ENCODE measurements around the gene ARHGEF9.

Gene ARHGEF9

DNA sequence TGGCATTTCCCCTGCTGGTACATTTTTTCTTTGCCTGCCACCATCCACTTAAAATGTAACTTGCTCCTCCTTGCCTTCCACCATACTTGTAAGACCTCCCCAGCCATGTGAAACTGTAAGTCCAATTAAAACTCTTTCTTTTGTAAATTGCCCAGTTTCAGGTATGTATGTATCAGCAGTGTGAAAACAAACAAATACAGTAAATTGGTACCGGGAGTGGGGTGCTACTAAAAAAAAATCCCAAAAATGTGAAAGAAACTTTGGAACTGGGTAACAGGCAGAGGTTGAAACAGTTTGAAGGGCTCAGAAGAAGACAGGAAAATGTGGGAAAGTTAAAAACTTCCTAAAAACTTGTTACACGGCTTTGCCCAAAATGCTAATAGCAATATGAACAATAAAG lies 16.3 kb downstream of the ARHGEF9 start:
- Histone ChIP-seq H3K4me1 (ENCODE audit: control insufficient read depth, insufficient read depth, low read length) (no peaks in the 10 kb centered on the region), H3K9ac (ENCODE audit: low read length) (no peak overlapping the region), H3K4me3 (ENCODE audit: low read depth, low read length) (no peak overlapping the region), H3K27me3 (ENCODE audit: control insufficient read depth, insufficient read depth, low read length) (no peaks in the 10 kb centered on the region), H3K27ac (ENCODE audit: low read depth, low read length) (no peak overlapping the region), H3K9me3 (ENCODE audit: control insufficient read depth, insufficient read depth, low read depth, low read length) (peaks cover 49% of the 10 kb centered on the region), H3K36me3 (ENCODE audit: control insufficient read depth, insufficient read depth, low read length) (no peaks in the 10 kb centered on the region)

DNA sequence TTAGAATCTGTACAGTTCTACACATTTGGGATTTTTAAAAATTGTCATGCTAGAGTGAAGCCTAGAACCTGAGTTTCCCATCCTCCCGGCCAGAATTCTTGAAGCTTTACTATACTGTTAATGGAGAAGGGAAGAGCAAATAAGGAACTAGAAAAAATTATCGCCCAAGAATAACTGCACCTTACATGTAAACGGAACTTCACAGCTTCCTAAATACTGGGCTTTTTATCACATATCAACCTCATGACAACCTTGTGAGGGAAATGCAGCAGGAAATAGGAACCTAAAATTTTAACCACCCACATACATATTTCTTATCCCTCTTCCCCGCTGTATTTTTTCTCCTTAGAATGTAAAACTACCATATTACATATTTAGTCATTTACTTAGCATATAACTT lies 19.3 kb downstream of the ARHGEF9 start:
- no peaks in the 10 kb centered on the region for H3K36me3 ChIP-seq (ENCODE audit: control insufficient read depth, insufficient read depth, low read length)
- no peak overlapping the region for H3K4me3 ChIP-seq (ENCODE audit: low read depth, low read length)
- H3K9ac ChIP-seq (ENCODE audit: low read length), result no peak overlapping the region
- no peaks in the 10 kb centered on the region for H3K4me1 ChIP-seq (ENCODE audit: control insufficient read depth, insufficient read depth, low read length)
- H3K27ac ChIP-seq (ENCODE audit: low read depth, low read length), result no peak overlapping the region
- H3K27me3 ChIP-seq (ENCODE audit: control insufficient read depth, insufficient read depth, low read length), result no peaks in the 10 kb centered on the region
- H3K9me3 ChIP-seq (ENCODE audit: control insufficient read depth, insufficient read depth, low read depth, low read length), result peaks cover 20% of the 10 kb centered on the region

DNA sequence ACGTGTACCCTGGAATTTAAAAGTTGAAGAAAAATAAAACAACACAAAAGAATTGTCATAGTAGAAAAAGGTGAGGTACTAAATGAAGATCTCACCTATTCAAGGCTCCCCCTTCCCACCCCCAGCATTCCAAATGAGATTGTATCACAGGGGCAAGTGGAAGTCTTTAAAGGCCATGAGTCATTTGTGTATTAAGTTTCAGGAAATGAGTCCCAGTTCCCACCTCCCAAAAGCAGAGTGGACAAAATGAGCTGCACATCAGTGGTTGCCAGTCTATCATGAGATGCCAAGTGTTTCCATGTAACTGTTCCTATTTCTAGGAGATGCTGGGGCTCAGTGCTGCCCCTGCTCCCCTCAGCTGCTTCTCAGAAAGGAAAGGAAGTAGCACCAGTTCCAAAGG lies 20.1 kb downstream of the ARHGEF9 start:
- H3K9me3 ChIP-seq (ENCODE audit: control insufficient read depth, insufficient read depth, low read depth, low read length), result peaks cover 16% of the 10 kb centered on the region
- H3K27me3 ChIP-seq (ENCODE audit: control insufficient read depth, insufficient read depth, low read length), result no peaks in the 10 kb centered on the region
- no peaks in the 10 kb centered on the region for H3K36me3 ChIP-seq (ENCODE audit: control insufficient read depth, insufficient read depth, low read length)
- H3K9ac ChIP-seq (ENCODE audit: low read length), result no peak overlapping the region
- H3K4me3 ChIP-seq (ENCODE audit: low read depth, low read length), result no peak overlapping the region
- H3K27ac ChIP-seq (ENCODE audit: low read depth, low read length), result no peak overlapping the region
- H3K4me1 ChIP-seq (ENCODE audit: control insufficient read depth, insufficient read depth, low read length), result no peaks in the 10 kb centered on the region

DNA sequence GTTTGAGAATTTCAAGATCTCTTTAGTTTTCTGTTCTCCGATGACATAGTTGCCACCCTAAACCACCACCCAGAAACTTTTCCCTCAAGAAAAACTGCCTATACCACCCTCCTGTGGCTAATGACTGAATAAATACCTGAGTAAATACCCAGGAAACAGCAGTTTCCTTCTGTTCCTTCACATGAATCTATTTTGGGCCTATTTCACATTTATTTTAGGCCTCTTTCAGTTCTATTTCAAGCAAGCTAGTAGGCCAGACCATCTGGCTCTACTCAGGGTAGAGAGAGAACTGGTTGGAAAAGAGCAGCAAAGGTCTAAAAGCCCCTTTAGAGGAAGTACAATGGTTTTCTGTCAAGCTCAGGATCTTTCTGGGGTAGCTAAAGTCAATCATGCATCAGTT lies 23.4 kb downstream of the ARHGEF9 start:
- no peaks in the 10 kb centered on the region for H3K36me3 ChIP-seq (ENCODE audit: control insufficient read depth, insufficient read depth, low read length)
- no peak overlapping the region for H3K4me3 ChIP-seq (ENCODE audit: low read depth, low read length)
- no peaks in the 10 kb centered on the region; the same call in 1 of the 2 replicates for H3K9me3 ChIP-seq (ENCODE audit: control insufficient read depth, insufficient read depth, low read depth, low read length)
- no peaks in the 10 kb centered on the region for H3K27me3 ChIP-seq (ENCODE audit: control insufficient read depth, insufficient read depth, low read length)
- no peaks in the 10 kb centered on the region for H3K4me1 ChIP-seq (ENCODE audit: control insufficient read depth, insufficient read depth, low read length)
- H3K9ac ChIP-seq (ENCODE audit: low read length), result no peak overlapping the region
- no peak overlapping the region for H3K27ac ChIP-seq (ENCODE audit: low read depth, low read length)

DNA sequence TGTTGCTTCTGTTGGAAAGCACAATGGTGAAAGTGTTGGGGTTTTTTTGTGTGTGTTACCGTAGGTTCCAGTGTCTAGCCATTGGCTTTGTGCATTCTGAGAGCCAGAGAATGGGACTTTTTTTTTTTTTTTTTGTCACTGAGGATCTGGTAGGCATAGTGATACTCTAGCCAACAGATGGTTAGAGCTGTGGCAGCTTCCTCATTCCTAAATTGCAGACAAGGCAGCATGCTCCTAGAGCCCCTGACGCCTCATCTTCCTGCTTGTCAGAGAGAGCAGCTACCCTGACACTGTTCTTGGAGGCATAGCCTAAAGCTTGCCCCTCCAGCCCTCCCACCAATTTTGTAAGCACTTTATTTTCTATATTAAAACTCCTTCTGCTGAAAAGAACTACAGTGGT lies 27.0 kb downstream of the ARHGEF9 start:
- H3K4me1 ChIP-seq (ENCODE audit: control insufficient read depth, insufficient read depth, low read length), result no peaks in the 10 kb centered on the region
- H3K36me3 ChIP-seq (ENCODE audit: control insufficient read depth, insufficient read depth, low read length), result no peaks in the 10 kb centered on the region
- H3K9me3 ChIP-seq (ENCODE audit: control insufficient read depth, insufficient read depth, low read depth, low read length), result no peaks in the 10 kb centered on the region; the same call in 1 of the 2 replicates
- no peak overlapping the region for H3K4me3 ChIP-seq (ENCODE audit: low read depth, low read length)
- no peaks in the 10 kb centered on the region for H3K27me3 ChIP-seq (ENCODE audit: control insufficient read depth, insufficient read depth, low read length)
- no peak overlapping the region for H3K9ac ChIP-seq (ENCODE audit: low read length)
- no peak overlapping the region for H3K27ac ChIP-seq (ENCODE audit: low read depth, low read length)

DNA sequence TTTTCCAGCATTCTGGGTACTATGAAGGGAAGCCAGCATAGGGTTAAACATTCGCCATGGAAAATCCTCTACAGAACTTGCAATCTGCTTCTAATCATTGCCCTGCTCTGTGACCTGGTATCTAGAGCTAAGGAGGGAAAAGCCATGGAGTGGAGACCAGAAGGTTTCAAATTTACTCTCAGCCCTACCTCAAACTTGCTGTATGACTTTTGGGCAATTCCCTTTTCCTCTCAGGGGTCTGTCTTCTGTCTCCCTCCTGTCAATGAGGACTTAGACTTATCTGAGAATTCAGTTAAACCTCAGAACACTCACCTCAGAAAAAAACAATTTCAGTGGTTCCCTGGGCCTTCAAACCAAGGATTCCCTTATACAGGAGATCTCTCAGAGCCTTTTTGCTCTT lies 29.1 kb downstream of the ARHGEF9 start:
- no peaks in the 10 kb centered on the region for H3K36me3 ChIP-seq (ENCODE audit: control insufficient read depth, insufficient read depth, low read length)
- H3K27me3 ChIP-seq (ENCODE audit: control insufficient read depth, insufficient read depth, low read length), result no peaks in the 10 kb centered on the region
- H3K9ac ChIP-seq (ENCODE audit: low read length), result no peak overlapping the region
- peak overlapping the region; percentile 51 for H3K4me3 ChIP-seq (ENCODE audit: low read depth, low read length)
- H3K27ac ChIP-seq (ENCODE audit: low read depth, low read length), result no peak overlapping the region
- no peaks in the 10 kb centered on the region; the same call in 1 of the 2 replicates for H3K9me3 ChIP-seq (ENCODE audit: control insufficient read depth, insufficient read depth, low read depth, low read length)
- peaks cover 14% of the 10 kb centered on the region for H3K4me1 ChIP-seq (ENCODE audit: control insufficient read depth, insufficient read depth, low read length)

DNA sequence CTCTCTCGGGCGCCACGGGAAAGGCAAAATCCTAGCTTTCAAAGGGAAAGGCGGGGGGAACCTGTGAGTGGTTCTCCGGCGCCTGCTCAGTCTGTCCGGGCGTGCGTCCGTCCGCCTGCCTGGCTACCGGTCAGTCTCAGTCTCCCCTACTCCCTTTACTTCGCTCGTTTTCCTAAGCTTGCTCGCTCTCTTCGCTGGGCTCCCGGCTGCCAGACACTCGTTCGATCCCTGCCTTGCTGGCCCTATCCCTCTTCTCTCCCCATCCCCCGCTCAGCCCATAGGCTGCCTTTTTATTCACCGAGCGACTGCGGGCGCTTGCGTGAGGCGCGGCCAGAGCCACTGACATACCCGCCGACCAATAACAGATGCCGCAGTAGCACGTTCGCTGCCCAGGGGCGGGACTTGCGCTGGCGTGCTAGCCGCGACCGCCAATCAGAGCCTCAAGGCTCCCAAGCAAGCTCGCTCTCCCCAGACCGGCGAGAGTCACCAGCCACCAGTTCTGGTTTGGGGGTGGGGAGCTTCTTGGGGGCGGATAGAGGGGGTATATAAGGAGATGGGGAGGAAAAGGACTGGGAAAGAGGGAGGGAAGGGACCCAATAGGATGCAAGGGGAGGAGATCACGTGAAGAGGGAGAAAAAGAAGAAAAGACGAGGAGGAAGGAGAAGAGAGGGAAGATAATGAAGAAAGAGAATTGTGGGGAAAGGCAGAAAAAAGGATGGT lies 30.0 kb downstream of the ARHGEF9 start:
- peak overlapping the region; percentile 79; the same call in 1 of the 2 replicates for H3K27ac ChIP-seq (ENCODE audit: low read depth, low read length)
- H3K4me3 ChIP-seq (ENCODE audit: low read depth, low read length), result peak overlapping the region; percentile 93
- H3K27me3 ChIP-seq (ENCODE audit: control insufficient read depth, insufficient read depth, low read length), result no peaks in the 10 kb centered on the region
- no peaks in the 10 kb centered on the region for H3K36me3 ChIP-seq (ENCODE audit: control insufficient read depth, insufficient read depth, low read length)
- H3K9me3 ChIP-seq (ENCODE audit: control insufficient read depth, insufficient read depth, low read depth, low read length), result no peaks in the 10 kb centered on the region; the same call in 1 of the 2 replicates
- H3K9ac ChIP-seq (ENCODE audit: low read length), result peak overlapping the region; percentile 87
- H3K4me1 ChIP-seq (ENCODE audit: control insufficient read depth, insufficient read depth, low read length), result peaks cover 14% of the 10 kb centered on the region

DNA sequence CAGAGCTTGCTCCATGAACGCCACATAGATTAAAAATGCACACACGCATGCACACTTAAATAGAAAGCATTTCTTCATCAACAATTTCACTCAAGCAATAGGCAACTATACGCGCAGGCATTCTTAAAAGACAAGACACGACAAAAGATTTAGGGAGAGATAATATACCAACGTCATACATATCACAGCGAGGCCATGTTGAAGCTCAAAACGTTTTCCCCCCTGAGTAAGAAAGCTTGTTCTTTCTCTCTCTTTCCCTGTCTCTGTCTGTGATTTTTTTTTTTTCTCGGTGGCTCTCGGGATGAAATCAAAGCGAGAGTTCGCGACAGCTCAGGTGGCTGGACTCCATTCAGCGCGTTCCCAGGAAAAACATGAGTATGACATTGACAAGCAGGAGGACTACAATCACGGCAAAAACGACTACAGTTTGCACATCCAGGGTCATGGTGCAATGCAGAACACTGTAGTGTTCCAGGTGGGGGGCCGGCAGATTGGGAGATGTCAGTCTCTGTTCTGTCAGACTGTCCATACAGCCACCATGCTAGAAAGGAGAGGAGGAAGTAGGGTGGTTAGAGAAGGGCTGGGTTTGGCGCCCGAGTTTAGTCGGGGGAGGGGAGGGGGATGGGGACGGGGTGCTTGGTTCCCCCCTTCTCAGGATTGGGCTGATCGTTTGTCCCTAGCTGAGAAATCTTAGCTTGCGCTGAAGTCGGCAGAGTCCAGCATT lies 30.7 kb downstream of the ARHGEF9 start:
- peaks cover 14% of the 10 kb centered on the region for H3K4me1 ChIP-seq (ENCODE audit: control insufficient read depth, insufficient read depth, low read length)
- H3K27ac ChIP-seq (ENCODE audit: low read depth, low read length), result peak overlapping the region; percentile 79; the same call in 1 of the 2 replicates
- peak overlapping the region; percentile 87 for H3K9ac ChIP-seq (ENCODE audit: low read length)
- H3K36me3 ChIP-seq (ENCODE audit: control insufficient read depth, insufficient read depth, low read length), result no peaks in the 10 kb centered on the region
- H3K4me3 ChIP-seq (ENCODE audit: low read depth, low read length), result peak overlapping the region; percentile 93
- no peaks in the 10 kb centered on the region; the same call in 1 of the 2 replicates for H3K9me3 ChIP-seq (ENCODE audit: control insufficient read depth, insufficient read depth, low read depth, low read length)
- no peaks in the 10 kb centered on the region for H3K27me3 ChIP-seq (ENCODE audit: control insufficient read depth, insufficient read depth, low read length)

DNA sequence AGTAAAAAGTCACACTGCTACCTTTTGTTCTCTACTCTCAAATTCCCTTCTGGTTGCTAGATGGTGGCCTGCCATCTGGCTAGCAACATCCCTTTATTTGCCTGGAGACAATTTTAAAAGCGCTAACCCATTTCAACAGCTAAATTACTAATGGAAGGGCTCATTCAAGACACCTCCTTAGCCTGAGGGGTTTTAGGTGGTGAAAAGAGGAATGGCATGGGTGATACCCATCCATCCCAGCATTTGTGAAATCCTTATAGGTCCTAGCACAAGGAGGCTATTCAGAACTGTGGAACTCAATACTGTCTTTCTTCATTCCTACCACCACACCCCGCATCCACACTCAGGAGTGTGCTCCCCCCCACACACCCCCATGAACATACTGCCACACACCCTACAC lies 33.5 kb downstream of the ARHGEF9 start:
- Histone ChIP-seq H3K9ac (ENCODE audit: low read length) (no peak overlapping the region), H3K9me3 (ENCODE audit: control insufficient read depth, insufficient read depth, low read depth, low read length) (peaks cover 3% of the 10 kb centered on the region; the same call in 1 of the 2 replicates), H3K27me3 (ENCODE audit: control insufficient read depth, insufficient read depth, low read length) (no peaks in the 10 kb centered on the region), H3K4me3 (ENCODE audit: low read depth, low read length) (0 out of 2 replicates have a peak overlapping the region, but pooled peaks have one; percentile 14), H3K27ac (ENCODE audit: low read depth, low read length) (no peak overlapping the region), H3K4me1 (ENCODE audit: control insufficient read depth, insufficient read depth, low read length) (peaks cover 14% of the 10 kb centered on the region), H3K36me3 (ENCODE audit: control insufficient read depth, insufficient read depth, low read length) (no peaks in the 10 kb centered on the region)

DNA sequence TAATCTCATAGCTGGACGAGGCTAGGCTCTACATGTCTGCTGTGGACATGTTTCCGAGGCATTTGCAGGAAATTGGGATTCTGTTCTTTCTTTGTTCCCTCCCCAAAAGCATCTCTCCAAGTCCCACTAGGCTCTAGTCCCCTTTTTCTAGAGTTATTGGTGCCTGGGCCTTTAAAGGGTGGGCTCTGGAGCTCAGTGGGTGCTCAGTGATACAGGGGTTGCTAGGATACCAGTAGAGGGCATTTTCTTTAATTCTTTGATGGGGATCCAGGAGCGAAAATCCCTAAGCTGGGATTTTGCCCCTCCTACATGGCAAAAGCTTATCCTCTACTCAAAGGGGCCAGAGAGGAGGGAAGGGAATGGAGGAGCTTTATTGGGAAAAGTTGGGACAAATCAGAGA lies 34.2 kb downstream of the ARHGEF9 start:
- peaks cover 3% of the 10 kb centered on the region; the same call in 1 of the 2 replicates for H3K9me3 ChIP-seq (ENCODE audit: control insufficient read depth, insufficient read depth, low read depth, low read length)
- no peak overlapping the region for H3K27ac ChIP-seq (ENCODE audit: low read depth, low read length)
- H3K27me3 ChIP-seq (ENCODE audit: control insufficient read depth, insufficient read depth, low read length), result no peaks in the 10 kb centered on the region
- H3K36me3 ChIP-seq (ENCODE audit: control insufficient read depth, insufficient read depth, low read length), result no peaks in the 10 kb centered on the region
- no peak overlapping the region for H3K9ac ChIP-seq (ENCODE audit: low read length)
- H3K4me1 ChIP-seq (ENCODE audit: control insufficient read depth, insufficient read depth, low read length), result peaks cover 14% of the 10 kb centered on the region
- no peak overlapping the region for H3K4me3 ChIP-seq (ENCODE audit: low read depth, low read length)

DNA sequence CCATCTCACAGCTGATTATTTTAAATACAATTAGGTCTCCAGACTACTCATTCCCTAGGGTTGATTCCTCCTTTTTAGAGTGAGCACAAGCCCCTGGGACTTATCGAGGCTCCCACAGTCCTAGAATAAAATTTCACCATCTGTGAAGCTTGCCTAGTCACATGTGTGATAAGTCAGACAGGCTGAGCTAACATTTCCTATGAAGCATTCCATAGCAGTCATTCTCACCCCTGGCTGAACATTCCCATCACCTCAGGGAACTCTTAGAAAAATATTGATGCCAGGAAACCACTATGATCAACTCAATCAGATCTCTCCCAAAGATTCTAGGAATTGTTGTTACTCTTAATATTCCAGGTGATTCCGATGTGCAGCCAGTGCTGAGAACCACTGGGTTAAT lies 37.7 kb downstream of the ARHGEF9 start:
- Histone ChIP-seq H3K36me3 (ENCODE audit: control insufficient read depth, insufficient read depth, low read length) (no peaks in the 10 kb centered on the region), H3K27me3 (ENCODE audit: control insufficient read depth, insufficient read depth, low read length) (no peaks in the 10 kb centered on the region), H3K27ac (ENCODE audit: low read depth, low read length) (no peak overlapping the region), H3K9ac (ENCODE audit: low read length) (no peak overlapping the region), H3K9me3 (ENCODE audit: control insufficient read depth, insufficient read depth, low read depth, low read length) (peaks cover 9% of the 10 kb centered on the region; the same call in 1 of the 2 replicates), H3K4me3 (ENCODE audit: low read depth, low read length) (no peak overlapping the region), H3K4me1 (ENCODE audit: control insufficient read depth, insufficient read depth, low read length) (peaks cover 11% of the 10 kb centered on the region)
